Activated naive CD4-positive, alpha-beta T cell treated with anti-CD3 and anti-CD28 coated beads, Interleukin-2, amount 50 U/mL, for 24 hours (primary cell): ENCODE measurements around the gene TSPOAP1.

ENCODE experiments used
- H3K27ac Mint-ChIP-seq: one replicate; pipeline ENCODE4 v1.8.0; 2021; ENCODE audit warnings: mild to moderate bottlenecking, mixed read lengths
- H3K27me3 Mint-ChIP-seq: one replicate; pipeline ENCODE4 v1.8.0; 2021; ENCODE audit warnings: mixed read lengths
- H3K36me3 Mint-ChIP-seq: one replicate; pipeline ENCODE4 v1.8.0; 2021; ENCODE audit warnings: mixed read lengths
- H3K4me1 Mint-ChIP-seq: one replicate; pipeline ENCODE4 v1.8.0; 2021; ENCODE audit warnings: mixed read lengths
- H3K4me3 Mint-ChIP-seq: one replicate; pipeline ENCODE4 v1.8.0; 2021; ENCODE audit warnings: mild to moderate bottlenecking, mixed read lengths
- H3K9me3 Mint-ChIP-seq: one replicate; pipeline ENCODE4 v1.8.0; 2021; ENCODE audit warnings: mixed read lengths

TSPOAP1 gene

DNA sequence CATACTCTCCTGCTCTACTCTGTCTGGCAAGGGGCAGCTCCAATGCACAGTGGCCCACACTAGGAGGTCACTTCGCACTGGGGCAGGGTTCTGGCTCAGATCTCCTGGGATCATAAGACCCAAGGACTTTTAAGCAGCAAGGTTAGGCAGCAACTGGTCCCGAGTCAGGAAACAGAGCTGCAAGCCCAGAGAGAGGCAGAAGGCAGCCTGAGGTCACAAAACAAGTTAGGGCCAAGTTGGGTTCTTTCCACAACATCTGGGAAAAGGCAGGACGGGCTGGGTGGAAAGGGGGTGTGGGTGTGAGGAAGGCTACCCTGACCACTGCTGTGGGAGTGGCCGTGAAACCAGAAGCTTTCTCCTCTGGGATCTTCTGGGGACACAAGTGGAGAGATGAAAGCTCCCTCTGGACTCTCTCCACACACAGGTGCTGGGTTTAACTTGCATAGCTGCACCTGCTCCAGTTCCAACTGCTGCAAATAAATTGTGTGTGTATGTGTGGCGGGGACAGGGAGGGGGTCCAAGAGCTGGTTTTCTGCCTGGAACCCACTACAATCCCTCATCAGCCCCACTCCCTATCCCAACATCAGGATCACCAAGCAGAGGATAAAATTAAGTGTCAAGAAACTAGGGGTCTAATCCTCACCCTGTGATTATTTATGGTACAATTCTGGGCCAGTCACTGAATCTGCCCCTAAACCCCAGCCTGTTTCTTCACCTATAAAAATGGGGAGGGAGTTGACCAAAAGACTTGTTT lies 8.0 kb upstream of the TSPOAP1 start:
- Mint-ChIP-seq H3K27me3 (no peaks in the 10 kb centered on the region), H3K4me3 (peak overlapping the region; percentile 89), H3K36me3 (peaks cover 15% of the 10 kb centered on the region), H3K27ac (peak overlapping the region; percentile 98), H3K4me1 (peaks cover 53% of the 10 kb centered on the region), H3K9me3 (no peaks in the 10 kb centered on the region)

DNA sequence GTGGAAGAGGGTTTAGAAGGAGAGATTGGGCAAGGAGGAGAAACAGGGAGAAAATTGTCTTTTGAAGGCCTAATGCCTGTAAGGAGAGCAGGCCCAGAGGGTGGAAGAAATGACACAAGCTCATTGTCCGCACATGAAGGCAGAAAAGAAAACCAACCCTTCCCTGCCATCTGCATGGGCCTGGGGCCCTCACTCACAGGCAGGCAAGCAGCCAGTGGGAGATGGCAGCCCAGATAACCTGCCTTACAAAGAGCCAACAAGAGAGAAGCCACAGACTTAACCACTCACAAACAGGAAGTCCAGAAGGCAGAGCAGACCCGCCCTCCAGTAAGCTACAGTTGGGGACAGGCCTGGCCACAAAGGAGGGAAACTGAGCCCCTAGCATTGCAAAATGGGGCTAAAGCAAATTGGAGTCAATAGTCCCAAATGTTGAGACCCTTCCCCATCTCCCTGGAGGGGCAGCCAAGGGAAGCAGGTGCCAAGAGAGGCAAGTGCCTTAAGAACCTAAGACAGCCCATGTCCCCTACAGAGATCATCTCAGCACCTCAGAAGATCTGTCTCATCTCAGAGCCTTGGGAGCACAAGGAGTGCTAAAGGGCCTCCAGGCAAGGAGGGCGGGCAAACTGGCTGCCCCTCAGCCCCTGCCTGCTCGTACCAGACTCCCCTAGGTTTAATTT lies 7.3 kb upstream of the TSPOAP1 start:
- Mint-ChIP-seq H3K4me1 (peaks cover 47% of the 10 kb centered on the region), H3K36me3 (peaks cover 22% of the 10 kb centered on the region)

GRCh38 chr17:58335061-58335731 lies 6.6 kb upstream of the TSPOAP1 start:
- H3K4me3 Mint-ChIP-seq: peak overlapping the region; percentile 89

More for the DNA sequence above, 7.3 kb upstream of the TSPOAP1 start:
- H3K4me3 Mint-ChIP-seq: peak overlapping the region; percentile 89
- H3K9me3 Mint-ChIP-seq: no peaks in the 10 kb centered on the region
- no peaks in the 10 kb centered on the region for H3K27me3 Mint-ChIP-seq
- peak overlapping the region; percentile 98 for H3K27ac Mint-ChIP-seq

GRCh38 chr17:58334661-58335060 lies 6.1 kb upstream of the TSPOAP1 start:
- Mint-ChIP-seq H3K4me3 (peak overlapping the region; percentile 89), H3K9me3 (no peaks in the 10 kb centered on the region), H3K4me1 (peaks cover 37% of the 10 kb centered on the region), H3K27me3 (no peaks in the 10 kb centered on the region), H3K36me3 (peaks cover 23% of the 10 kb centered on the region), H3K27ac (peak overlapping the region; percentile 98)

More at GRCh38 chr17:58335061-58335731, 6.6 kb upstream of the TSPOAP1 start:
- H3K9me3 Mint-ChIP-seq: no peaks in the 10 kb centered on the region
- H3K4me1 Mint-ChIP-seq: peaks cover 40% of the 10 kb centered on the region
- H3K27ac Mint-ChIP-seq: peak overlapping the region; percentile 98
- H3K36me3 Mint-ChIP-seq: peaks cover 25% of the 10 kb centered on the region
- H3K27me3 Mint-ChIP-seq: no peaks in the 10 kb centered on the region

DNA sequence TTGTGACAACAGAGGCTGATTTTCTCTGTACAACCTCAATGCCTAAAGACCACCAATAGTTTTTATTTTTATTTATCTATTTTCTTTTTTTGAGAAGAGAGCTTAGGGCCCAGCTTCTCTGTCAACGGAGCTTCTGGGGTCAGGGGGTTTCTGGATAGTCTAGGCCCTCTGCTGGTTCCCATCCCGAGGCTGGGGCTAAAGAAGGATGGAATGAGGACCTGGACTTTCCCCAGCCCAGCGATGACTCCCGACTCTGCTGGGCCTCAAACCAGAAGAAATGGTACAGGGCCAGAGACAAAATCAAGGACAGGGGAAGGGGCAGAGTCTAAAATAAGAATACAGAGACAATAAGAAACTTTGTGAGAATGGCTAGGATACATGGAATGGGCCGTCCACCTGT lies 5.7 kb upstream of the TSPOAP1 start:
- Mint-ChIP-seq H3K36me3 (peaks cover 22% of the 10 kb centered on the region), H3K9me3 (no peaks in the 10 kb centered on the region), H3K4me3 (peak overlapping the region; percentile 89), H3K27me3 (no peaks in the 10 kb centered on the region), H3K4me1 (peaks cover 39% of the 10 kb centered on the region), H3K27ac (peak overlapping the region; percentile 98)

DNA sequence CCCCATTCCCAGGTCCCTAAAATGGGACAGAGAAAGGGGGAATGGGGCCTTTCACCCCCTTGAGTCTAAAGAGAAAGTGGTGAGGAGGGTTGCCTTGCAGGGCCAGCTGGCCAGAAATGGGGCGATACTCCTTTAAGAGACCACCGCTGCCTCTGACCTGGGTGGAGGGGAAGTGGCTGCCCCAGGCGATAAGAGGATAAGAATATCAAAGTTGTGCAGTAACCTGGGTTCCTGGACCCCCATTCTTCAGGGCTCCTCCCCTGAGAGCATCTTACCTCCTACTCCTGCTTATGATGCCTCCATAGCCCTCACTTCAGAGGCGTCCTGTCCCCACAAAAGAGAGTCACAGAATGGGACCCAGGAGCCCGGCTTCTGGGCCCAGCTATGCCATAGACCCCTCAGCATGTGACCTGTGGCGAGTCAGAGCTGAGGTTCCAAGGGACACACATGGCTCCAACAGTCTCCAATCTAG lies 5.2 kb upstream of the TSPOAP1 start:
- Mint-ChIP-seq H3K4me3 (peak overlapping the region; percentile 89), H3K27me3 (no peaks in the 10 kb centered on the region), H3K9me3 (no peaks in the 10 kb centered on the region), H3K36me3 (peaks cover 23% of the 10 kb centered on the region), H3K27ac (peak overlapping the region; percentile 98), H3K4me1 (peaks cover 44% of the 10 kb centered on the region)

DNA sequence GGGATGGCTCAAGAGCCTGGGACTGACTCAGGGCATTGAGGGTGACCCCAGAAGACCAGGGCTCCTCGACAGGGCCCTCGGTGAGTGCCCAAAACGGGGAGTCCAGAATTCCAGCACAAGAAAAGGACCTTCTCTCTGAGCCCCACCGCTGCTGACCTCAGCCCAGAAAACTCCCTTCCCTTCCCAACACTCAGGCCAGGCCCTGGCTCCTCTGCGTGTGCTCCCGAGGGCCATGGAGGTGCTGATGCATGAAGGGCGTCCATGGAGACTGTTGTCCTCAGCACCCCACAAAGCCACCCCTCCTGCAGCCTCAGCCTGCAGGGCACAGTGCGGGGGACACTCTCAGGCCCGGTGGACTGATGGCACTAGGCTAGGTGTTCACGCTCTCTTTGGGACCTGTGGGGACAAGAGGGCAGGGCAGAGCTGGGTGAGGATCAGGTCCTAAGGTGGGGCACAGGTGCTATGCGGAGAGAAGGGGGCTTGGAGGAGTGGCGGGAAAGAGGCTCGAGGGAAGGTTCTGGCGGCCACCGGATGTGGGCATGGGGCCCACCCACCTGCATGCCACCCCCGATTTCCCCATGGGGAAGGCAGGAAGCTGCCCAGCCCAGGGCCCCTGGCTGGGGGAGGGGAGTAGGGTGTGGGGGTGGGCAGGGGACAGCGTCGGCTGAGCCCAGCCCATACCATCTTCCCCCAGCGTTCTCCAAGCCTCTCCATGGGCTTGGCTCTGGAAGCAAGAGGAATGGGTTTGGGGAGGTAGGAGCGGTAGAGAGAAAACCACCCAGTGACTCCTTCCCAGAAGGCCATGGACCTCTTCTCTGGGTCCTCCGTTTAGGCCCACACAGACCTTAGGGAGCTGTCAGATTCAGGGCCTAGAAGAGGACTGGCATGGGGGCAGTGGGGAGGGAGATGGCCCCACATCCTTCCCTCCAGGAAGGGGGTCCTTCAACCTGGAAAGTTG lies 4.5 kb upstream of the TSPOAP1 start:
- H3K27ac Mint-ChIP-seq: peak overlapping the region; percentile 89
- H3K9me3 Mint-ChIP-seq: no peaks in the 10 kb centered on the region
- H3K4me1 Mint-ChIP-seq: peaks cover 42% of the 10 kb centered on the region
- peak overlapping the region; percentile 89 for H3K4me3 Mint-ChIP-seq
- no peaks in the 10 kb centered on the region for H3K27me3 Mint-ChIP-seq
- peaks cover 23% of the 10 kb centered on the region for H3K36me3 Mint-ChIP-seq

- H3K4me1 Mint-ChIP-seq: peaks cover 46% of the 10 kb centered on the region
- H3K36me3 Mint-ChIP-seq: peaks cover 23% of the 10 kb centered on the region
- H3K27ac Mint-ChIP-seq: peak overlapping the region; percentile 96
- H3K27me3 Mint-ChIP-seq: no peaks in the 10 kb centered on the region
- H3K9me3 Mint-ChIP-seq: no peaks in the 10 kb centered on the region
- peak overlapping the region; percentile 89 for H3K4me3 Mint-ChIP-seq
Measured at GRCh38 chr17:58331815-58332777, 3.5 kb upstream of the TSPOAP1 start.

GRCh38 chr17:58330997-58331814 lies 2.6 kb upstream of the TSPOAP1 start:
- peak overlapping the region; percentile 89 for H3K4me3 Mint-ChIP-seq

DNA sequence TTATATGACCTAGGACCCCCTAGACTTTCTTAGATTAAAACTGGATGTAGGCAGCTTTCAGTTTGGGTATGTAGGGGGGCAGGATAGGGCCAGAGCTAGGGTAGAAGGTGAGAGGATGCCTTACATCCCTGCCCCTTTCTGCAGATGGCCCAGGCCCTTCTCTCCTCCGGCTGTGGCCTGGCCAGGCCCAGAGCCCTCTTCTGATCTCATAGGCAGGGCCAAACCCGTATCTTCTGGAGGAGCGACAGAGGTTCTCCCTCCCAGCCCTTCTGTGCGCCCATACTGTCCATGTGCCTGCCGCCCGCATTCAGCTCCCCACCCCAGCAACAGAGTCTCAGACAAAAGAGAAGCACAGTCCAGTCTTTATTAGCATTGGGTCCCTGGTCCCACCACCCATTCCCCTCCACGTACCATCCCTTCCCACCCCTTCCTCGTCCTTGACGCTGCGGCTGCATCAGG lies 2.0 kb upstream of the TSPOAP1 start:
- H3K4me1 Mint-ChIP-seq: peaks cover 42% of the 10 kb centered on the region
- H3K4me3 Mint-ChIP-seq: peak overlapping the region; percentile 89
- no peaks in the 10 kb centered on the region for H3K27me3 Mint-ChIP-seq
- peaks cover 23% of the 10 kb centered on the region for H3K36me3 Mint-ChIP-seq
- peak overlapping the region; percentile 96 for H3K27ac Mint-ChIP-seq
- no peaks in the 10 kb centered on the region for H3K9me3 Mint-ChIP-seq

More at GRCh38 chr17:58330997-58331814, 2.6 kb upstream of the TSPOAP1 start:
- H3K27me3 Mint-ChIP-seq: no peaks in the 10 kb centered on the region
- H3K27ac Mint-ChIP-seq: peak overlapping the region; percentile 96
- no peaks in the 10 kb centered on the region for H3K9me3 Mint-ChIP-seq
- H3K4me1 Mint-ChIP-seq: peaks cover 44% of the 10 kb centered on the region
- peaks cover 23% of the 10 kb centered on the region for H3K36me3 Mint-ChIP-seq

- H3K27me3 Mint-ChIP-seq: no peaks in the 10 kb centered on the region
- H3K27ac Mint-ChIP-seq: peak overlapping the region; percentile 96
- H3K9me3 Mint-ChIP-seq: no peaks in the 10 kb centered on the region
- peaks cover 43% of the 10 kb centered on the region for H3K4me1 Mint-ChIP-seq
- peaks cover 23% of the 10 kb centered on the region for H3K36me3 Mint-ChIP-seq
- peak overlapping the region; percentile 89 for H3K4me3 Mint-ChIP-seq
Measured at GRCh38 chr17:58329810-58330537, 1.4 kb upstream of the TSPOAP1 start.

DNA sequence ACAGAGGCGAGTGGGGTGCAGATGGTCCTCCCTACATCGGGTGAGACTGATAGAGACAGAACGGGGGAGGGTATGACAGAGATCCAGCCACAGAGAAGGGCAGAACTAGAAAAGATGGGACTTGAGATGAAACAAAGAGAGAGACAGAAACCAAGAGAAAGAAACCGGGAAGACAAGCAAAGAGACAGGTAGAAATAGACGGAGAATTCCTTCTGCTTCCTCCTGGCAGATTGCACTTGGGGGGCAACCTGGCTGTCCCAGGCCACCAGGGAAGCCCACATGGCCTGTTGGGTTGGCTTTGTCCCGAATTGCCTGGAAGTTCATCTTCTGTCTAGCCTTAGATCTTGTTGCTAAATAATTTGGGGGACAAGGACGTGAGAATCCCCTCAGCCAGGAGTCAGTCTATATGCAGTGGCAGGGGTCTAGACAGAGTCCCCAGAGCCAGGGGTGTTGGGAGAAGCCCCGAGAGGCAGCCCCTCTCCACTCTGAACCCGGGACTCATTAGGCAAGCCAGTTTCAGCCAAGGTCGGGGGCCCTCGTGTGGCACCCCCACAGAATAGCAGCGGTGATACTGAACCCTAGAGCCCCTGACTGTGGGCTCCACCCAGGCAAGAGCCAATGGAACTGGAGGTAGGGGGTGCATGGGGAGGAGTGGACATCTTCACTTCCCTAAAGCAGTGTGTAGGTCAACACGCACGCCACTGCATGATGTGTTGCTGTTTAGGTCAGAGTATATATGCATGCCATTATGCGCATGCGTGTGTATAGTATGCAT lies 627 bp upstream of the TSPOAP1 start:
- H3K27me3 Mint-ChIP-seq: no peaks in the 10 kb centered on the region
- H3K36me3 Mint-ChIP-seq: peaks cover 23% of the 10 kb centered on the region
- H3K27ac Mint-ChIP-seq: peak overlapping the region; percentile 96
- H3K4me1 Mint-ChIP-seq: peaks cover 39% of the 10 kb centered on the region
- H3K4me3 Mint-ChIP-seq: peak overlapping the region; percentile 89
- no peaks in the 10 kb centered on the region for H3K9me3 Mint-ChIP-seq
